ENCODE data around the gene VIPR1. TPM values are rescaled to one million over a fixed set of nuclear protein-coding genes. Genes with fewer than 3 reads are reported as not detected.

The VIPR1 gene
- total and polyA plus RNA-seq, 2 donors (not counting 1 experiment from before 2014, with no cell fraction given) = 0.11 TPM; not detected in 1

DNA sequence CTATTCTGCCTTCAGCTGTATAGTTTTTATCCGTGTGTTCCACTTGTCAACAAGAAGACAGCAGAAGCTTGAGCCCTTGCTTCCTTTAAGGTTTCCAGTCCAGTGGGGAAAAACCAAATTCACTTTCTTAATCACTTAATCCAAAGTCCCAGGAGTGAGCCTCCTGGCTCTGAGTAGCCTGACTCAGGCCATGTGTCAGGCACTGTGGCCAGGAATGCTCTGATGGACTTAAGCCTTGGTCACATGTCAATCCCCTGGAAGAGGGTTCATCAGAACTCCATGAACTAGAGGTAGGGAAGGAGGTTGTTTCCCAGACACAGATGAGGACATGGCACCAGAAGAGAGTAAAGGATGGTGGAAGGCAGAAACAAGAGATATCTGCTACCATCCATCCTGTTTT lies 8.8 kb downstream of the VIPR1 start:
- Histone ChIP-seq H3K27ac (ENCODE audit: insufficient read depth, low read length) (no peak overlapping the region), H3K4me1 (ENCODE audit: control insufficient read depth, extremely low read depth, insufficient read depth, low read length) (no peaks in the 10 kb centered on the region), H3K36me3 (ENCODE audit: control insufficient read depth, insufficient read depth, low read length) (no peaks in the 10 kb centered on the region), H3K79me2 (ENCODE audit: control insufficient read depth, insufficient read depth, low read length) (no peaks in the 10 kb centered on the region), H3K9ac (ENCODE audit: insufficient read depth, low read length) (no peak overlapping the region), H2AFZ (ENCODE audit: low read length) (no peak overlapping the region), H3K4me3 (replicated peaks in 1 of 4; ENCODE audit: control extremely low read depth in 1 of 4, insufficient read depth in 1 of 4, low read depth in 3 of 4, low read length in 4 of 4) (no peak overlapping the region), H3K27me3 (ENCODE audit: control insufficient read depth, insufficient read depth, low read length) (peaks cover 15% of the 10 kb centered on the region), H4K20me1 (ENCODE audit: control insufficient read depth, extremely low read depth, insufficient read depth, low read length) (no peaks in the 10 kb centered on the region), H3K4me2 (ENCODE audit: extremely low read depth, insufficient read depth, low read length) (no peak overlapping the region), H3K9me3 (ENCODE audit: control insufficient read depth, insufficient read depth, low read depth, low read length) (no peaks in the 10 kb centered on the region)
- TF ChIP-seq, protein P1, sequence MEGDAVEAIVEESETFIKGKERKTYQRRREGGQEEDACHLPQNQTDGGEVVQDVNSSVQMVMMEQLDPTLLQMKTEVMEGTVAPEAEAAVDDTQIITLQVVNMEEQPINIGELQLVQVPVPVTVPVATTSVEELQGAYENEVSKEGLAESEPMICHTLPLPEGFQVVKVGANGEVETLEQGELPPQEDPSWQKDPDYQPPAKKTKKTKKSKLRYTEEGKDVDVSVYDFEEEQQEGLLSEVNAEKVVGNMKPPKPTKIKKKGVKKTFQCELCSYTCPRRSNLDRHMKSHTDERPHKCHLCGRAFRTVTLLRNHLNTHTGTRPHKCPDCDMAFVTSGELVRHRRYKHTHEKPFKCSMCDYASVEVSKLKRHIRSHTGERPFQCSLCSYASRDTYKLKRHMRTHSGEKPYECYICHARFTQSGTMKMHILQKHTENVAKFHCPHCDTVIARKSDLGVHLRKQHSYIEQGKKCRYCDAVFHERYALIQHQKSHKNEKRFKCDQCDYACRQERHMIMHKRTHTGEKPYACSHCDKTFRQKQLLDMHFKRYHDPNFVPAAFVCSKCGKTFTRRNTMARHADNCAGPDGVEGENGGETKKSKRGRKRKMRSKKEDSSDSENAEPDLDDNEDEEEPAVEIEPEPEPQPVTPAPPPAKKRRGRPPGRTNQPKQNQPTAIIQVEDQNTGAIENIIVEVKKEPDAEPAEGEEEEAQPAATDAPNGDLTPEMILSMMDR (conservative IDR thresholded peaks at IDR 0.05 in 1 of 2, IDR thresholded peaks at IDR 0.05 in 1 of 2; ENCODE audit: low read depth in 1 of 2, low read length in 2 of 2) = no peak
- TF ChIP-seq EZH2 (IDR thresholded peaks at IDR 0.05; ENCODE audit: low read length, missing control alignments) = no peak
- DNase-seq (ENCODE audit: low read depth in 2 of 2) = no peak

DNA sequence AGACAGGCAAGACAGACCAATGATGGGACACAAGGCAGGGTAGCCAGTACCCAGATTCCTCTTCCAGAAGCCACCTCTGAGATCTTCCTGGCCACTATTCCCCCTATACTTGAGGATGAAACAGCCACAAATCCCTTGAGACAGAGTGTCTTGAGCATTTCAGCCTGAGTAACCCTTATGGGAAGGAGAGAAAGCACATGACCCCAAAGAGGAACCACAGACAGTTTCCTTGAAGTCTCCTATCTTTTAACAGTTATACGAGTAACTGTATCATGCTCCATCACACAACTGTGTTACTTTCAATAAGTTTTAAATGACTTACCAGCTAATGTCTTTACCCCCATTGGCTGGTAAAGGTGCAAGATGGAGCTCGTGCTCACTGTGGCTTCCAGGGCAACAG lies 9.3 kb downstream of the VIPR1 start:
- no peaks in the 10 kb centered on the region for H3K9me3 ChIP-seq (ENCODE audit: control insufficient read depth, insufficient read depth, low read depth, low read length)
- no peak overlapping the region for H3K9ac ChIP-seq (ENCODE audit: insufficient read depth, low read length)
- peaks cover 15% of the 10 kb centered on the region for H3K27me3 ChIP-seq (ENCODE audit: control insufficient read depth, insufficient read depth, low read length)
- no peaks in the 10 kb centered on the region for H3K4me1 ChIP-seq (ENCODE audit: control insufficient read depth, extremely low read depth, insufficient read depth, low read length)
- no peak overlapping the region for H2AFZ ChIP-seq (ENCODE audit: low read length)
- no peaks in the 10 kb centered on the region for H3K79me2 ChIP-seq (ENCODE audit: control insufficient read depth, insufficient read depth, low read length)
- TF ChIP-seq, protein P1 (conservative IDR thresholded peaks at IDR 0.05 in 1 of 2, IDR thresholded peaks at IDR 0.05 in 1 of 2; ENCODE audit: low read depth in 1 of 2, low read length in 2 of 2) = no peak
- TF ChIP-seq EZH2 (IDR thresholded peaks at IDR 0.05; ENCODE audit: low read length, missing control alignments) = no peak
- no peak overlapping the region for H3K27ac ChIP-seq (ENCODE audit: insufficient read depth, low read length)
- DNase-seq (ENCODE audit: low read depth in 2 of 2) = no peak
- H3K4me3 ChIP-seq (replicated peaks in 1 of 4; ENCODE audit: control extremely low read depth in 1 of 4, insufficient read depth in 1 of 4, low read depth in 3 of 4, low read length in 4 of 4) = no peak overlapping the region
- H3K4me2 ChIP-seq (ENCODE audit: extremely low read depth, insufficient read depth, low read length) = no peak overlapping the region
- H3K36me3 ChIP-seq (ENCODE audit: control insufficient read depth, insufficient read depth, low read length) = no peaks in the 10 kb centered on the region
- no peaks in the 10 kb centered on the region for H4K20me1 ChIP-seq (ENCODE audit: control insufficient read depth, extremely low read depth, insufficient read depth, low read length)

DNA sequence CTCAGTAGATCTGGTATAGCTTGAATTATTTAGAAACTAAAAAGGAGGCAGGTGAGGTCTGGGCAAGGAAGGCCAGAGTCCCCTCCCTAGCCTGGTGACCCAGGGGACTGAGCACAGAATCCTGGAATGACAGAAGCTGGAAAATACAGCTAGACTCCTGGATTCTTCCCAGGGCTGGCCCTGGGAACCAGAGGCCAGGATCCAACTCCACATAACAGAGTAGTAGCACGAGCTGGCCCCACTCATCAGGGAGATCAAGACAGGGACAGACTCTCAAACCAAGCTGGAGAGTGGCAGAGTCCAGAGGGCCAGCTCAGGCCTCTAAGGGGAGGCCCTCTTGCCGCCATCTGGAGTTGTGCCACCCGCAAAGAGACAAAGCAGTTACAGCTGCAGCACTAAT lies 10.7 kb downstream of the VIPR1 start:
- H3K9me3 ChIP-seq (ENCODE audit: control insufficient read depth, insufficient read depth, low read depth, low read length) = no peaks in the 10 kb centered on the region
- H3K4me3 ChIP-seq (replicated peaks in 1 of 4; ENCODE audit: control extremely low read depth in 1 of 4, insufficient read depth in 1 of 4, low read depth in 3 of 4, low read length in 4 of 4) = no peak overlapping the region
- H3K4me1 ChIP-seq (ENCODE audit: control insufficient read depth, extremely low read depth, insufficient read depth, low read length) = no peaks in the 10 kb centered on the region
- TF ChIP-seq EZH2 (IDR thresholded peaks at IDR 0.05; ENCODE audit: low read length, missing control alignments) = no peak
- TF ChIP-seq, protein P1 (conservative IDR thresholded peaks at IDR 0.05 in 1 of 2, IDR thresholded peaks at IDR 0.05 in 1 of 2; ENCODE audit: low read depth in 1 of 2, low read length in 2 of 2) = no peak
- no peak overlapping the region for H3K4me2 ChIP-seq (ENCODE audit: extremely low read depth, insufficient read depth, low read length)
- no peak overlapping the region for H3K9ac ChIP-seq (ENCODE audit: insufficient read depth, low read length)
- H3K27me3 ChIP-seq (ENCODE audit: control insufficient read depth, insufficient read depth, low read length) = peaks cover 12% of the 10 kb centered on the region
- DNase-seq (ENCODE audit: low read depth in 2 of 2) = no peak
- H3K79me2 ChIP-seq (ENCODE audit: control insufficient read depth, insufficient read depth, low read length) = no peaks in the 10 kb centered on the region
- H3K36me3 ChIP-seq (ENCODE audit: control insufficient read depth, insufficient read depth, low read length) = no peaks in the 10 kb centered on the region
- no peak overlapping the region for H2AFZ ChIP-seq (ENCODE audit: low read length)
- no peak overlapping the region for H3K27ac ChIP-seq (ENCODE audit: insufficient read depth, low read length)
- no peaks in the 10 kb centered on the region for H4K20me1 ChIP-seq (ENCODE audit: control insufficient read depth, extremely low read depth, insufficient read depth, low read length)
